GM18951 (cell line): ENCODE data around the gene TMEM132D.

Source experiments
- POLR2A ChIP-seq: IDR thresholded peaks from 4 replicates; pipeline ENCODE4 v1.6.1; 2011; ENCODE audit warnings: mild to moderate bottlenecking; ENCODE audit not compliant: insufficient read length, insufficient read depth; ENCODE audit errors: extremely low read depth
- in situ Hi-C: fragments of 300-500 bp; cut with MboI; formaldehyde crosslinking; loops from one replicate; pipeline ENCODE4 v1.12.0; 2022; ENCODE audit warnings: low sequenced_read_pairs, mixed read lengths, inconsistent platforms; ENCODE audit not compliant: unreplicated experiment

Gene TMEM132D

GRCh38 chr12:129169928-129170327 lies 733.9 kb downstream of the TMEM132D start:
- in situ Hi-C loops, result no loop called here
- no peak for TF ChIP-seq POLR2A

GRCh38 chr12:129163861-129164260 lies 740.0 kb downstream of the TMEM132D start:
- TF ChIP-seq POLR2A, result no peak

DNA sequence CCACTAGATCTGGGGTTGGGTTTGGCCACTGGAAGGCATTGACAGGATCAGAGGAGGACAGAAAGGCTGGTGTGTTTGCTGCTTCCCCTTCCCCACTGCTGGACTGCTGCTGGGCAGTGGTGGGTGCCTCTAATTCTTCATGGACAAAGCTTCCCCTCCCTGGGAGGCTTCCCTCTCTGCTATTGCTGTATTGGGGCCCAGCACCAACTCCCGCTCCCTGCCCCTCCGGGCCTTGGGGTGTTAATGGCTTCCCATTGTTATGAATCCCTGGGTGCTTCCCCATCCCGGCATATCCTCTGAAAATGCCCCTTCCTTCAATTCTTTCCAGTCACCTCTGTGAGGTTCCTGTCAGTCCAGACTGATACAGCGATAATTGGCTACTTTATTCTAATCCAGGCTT lies 740.4 kb downstream of the TMEM132D start:
- in situ Hi-C loops, result no loop called here
- no peak for TF ChIP-seq POLR2A

More at GRCh38 chr12:129163861-129164260, 740.0 kb downstream of the TMEM132D start:
- in situ Hi-C loops, result no loop called here

DNA sequence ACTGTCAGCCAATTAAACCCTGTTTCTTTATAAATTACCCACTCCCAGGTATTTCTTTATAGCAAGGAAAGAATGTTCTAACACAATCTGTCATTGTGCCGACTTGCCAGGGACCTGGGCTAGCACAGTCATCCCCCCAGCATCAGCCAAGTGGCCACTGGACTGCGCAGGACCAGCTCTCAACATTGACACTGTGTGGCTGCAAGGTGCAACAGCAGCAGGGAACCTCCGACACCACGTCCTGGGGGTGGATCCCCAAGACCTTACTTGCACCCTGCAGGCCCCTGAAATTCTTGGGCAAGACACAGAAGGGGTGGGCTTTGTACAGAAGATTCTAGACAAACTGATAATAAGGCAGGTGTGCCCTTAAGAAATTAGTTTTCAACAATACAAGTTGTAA lies 741.0 kb downstream of the TMEM132D start:
- in situ Hi-C loops, result no loop called here
- TF ChIP-seq POLR2A, result no peak

DNA sequence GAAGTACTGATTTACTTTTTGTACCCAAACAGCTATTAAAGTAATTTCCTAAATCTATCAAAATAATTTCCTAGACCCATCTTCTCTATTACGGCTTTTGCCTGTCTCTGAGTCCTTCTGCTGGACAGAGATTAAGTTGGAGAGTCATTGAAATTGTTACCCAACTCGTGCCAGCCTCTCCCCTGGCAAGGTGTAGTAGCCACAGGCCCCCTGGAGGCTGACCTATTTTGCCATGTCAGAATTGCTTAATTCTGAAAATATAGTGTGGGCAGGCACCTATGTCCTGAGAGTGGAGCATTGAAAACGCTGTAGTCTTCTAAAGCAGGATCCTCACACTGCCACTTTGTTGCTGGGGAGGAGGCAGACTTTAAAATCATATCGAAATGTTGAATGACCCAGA lies 742.3 kb downstream of the TMEM132D start:
- TF ChIP-seq POLR2A, result no peak
- in situ Hi-C loops, result no loop called here

DNA sequence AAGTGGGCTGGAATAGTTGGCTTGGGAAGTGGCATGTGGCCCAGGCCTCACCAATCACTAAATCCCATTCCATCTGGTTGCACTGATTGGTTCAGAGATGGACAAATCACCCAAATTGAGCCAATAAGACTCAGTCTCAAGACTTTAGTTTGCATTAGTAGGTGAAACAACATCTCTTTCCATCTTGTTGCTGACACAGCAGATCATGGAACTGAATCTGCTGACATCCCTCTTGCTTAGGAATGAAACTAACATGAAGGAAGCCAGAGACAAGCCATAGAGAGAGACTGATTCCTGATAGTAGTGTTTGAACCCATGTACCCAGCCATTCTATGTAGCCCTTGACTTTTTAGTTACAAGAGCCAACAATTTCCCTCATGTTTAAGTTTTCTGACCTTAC lies 743.5 kb downstream of the TMEM132D start:
- in situ Hi-C loops, result no loop called here

DNA sequence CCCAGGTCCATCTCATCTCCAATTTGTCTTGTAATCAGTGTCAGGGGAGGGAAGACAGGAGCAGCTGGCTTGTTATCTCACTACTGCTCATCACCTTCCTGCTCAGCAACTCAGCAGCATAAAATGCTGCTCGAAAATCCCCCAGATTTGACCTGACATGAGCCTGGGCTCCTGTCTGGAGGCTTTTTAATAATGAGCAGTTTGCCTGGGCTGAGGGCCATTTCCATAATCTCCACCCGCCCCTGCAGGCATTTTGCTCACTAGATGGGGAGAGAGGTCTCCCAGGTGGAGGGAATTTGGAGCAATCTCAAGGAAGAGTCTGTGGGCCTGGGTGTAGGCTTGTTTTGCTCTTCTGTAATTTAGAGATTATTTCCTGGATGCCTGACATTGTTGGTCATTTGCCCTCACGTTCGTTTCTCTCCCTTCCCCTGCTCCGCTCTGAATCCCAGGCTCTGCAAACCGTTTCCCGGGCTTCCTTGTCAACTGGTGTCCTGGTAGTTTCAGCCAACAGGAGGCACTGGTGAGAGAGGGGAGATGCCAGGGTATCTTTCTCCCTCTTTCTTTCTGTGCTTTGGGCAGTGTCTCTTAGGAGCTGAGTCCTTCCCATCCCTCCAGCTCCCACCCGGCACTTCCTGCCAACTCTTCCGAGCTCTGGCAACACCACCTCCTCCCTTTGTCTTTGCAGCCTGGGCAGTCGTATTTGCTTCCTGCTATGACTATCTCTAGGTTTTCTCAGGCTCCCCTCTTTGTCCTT lies 751.3 kb downstream of the TMEM132D start:
- in situ Hi-C loops, result no loop called here
- no peak for TF ChIP-seq POLR2A

More for the DNA sequence above, 743.5 kb downstream of the TMEM132D start:
- TF ChIP-seq POLR2A, result no peak

- TF ChIP-seq POLR2A, result no peak
- in situ Hi-C loops, result no loop called here
Measured at GRCh38 chr12:129150721-129151120, 753.1 kb downstream of the TMEM132D start.

DNA sequence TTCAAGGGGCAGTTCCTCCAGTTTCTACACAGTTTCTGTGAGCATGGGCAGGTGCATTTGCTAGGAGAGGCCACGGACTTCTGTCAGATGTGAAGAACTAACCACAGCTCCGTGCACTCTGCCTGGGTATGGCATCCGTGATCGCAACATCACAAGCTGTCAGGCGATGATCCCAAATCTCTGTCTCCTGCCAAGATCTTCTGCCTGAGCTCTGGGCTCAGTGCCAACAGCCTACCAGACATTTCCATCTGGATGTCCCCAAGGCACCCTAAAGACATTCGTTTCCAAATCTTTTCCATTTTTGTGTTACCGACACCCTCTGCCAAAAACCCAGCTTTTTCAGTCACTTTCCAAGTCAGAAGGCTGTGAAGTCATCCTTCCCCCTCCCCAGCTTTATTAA lies 758.4 kb downstream of the TMEM132D start:
- no peak for TF ChIP-seq POLR2A
- in situ Hi-C loops, result no loop called here

- no peak for TF ChIP-seq POLR2A
- in situ Hi-C loops, result no loop called here
Measured at GRCh38 chr12:129138776-129139175, 765.0 kb downstream of the TMEM132D start.

DNA sequence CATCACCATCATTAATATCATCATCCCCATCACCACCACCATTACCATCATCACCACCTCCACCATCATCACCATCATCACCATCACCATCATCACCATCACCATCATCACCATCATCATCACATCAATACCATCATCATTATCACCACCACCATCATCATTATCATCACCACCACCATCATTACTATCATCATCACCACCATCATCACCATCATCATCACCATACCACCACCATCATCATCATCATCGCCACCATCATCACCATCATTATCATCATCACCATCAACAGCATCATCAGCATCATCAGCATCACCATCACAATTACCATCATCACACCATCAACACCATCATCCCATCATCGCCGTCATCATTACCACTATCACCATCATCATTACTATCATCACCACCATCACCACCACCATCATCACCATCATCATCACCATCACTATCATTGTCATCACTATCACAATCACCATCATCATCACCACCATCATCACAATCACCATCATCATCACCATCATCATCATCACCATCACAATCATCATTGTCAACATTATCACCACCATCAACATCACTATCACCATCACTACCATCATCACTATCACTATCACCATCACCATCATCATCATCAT lies 767.0 kb downstream of the TMEM132D start:
- no peak for TF ChIP-seq POLR2A

GRCh38 chr12:129127771-129128170 lies 776.1 kb downstream of the TMEM132D start:
- TF ChIP-seq POLR2A, result no peak

More for the DNA sequence above, 767.0 kb downstream of the TMEM132D start:
- in situ Hi-C loops, result no loop called here

GRCh38 chr12:129127211-129127610 lies 776.6 kb downstream of the TMEM132D start:
- TF ChIP-seq POLR2A, result no peak
- in situ Hi-C loops, result no loop called here

More at GRCh38 chr12:129127771-129128170, 776.1 kb downstream of the TMEM132D start:
- in situ Hi-C loops, result no loop called here

DNA sequence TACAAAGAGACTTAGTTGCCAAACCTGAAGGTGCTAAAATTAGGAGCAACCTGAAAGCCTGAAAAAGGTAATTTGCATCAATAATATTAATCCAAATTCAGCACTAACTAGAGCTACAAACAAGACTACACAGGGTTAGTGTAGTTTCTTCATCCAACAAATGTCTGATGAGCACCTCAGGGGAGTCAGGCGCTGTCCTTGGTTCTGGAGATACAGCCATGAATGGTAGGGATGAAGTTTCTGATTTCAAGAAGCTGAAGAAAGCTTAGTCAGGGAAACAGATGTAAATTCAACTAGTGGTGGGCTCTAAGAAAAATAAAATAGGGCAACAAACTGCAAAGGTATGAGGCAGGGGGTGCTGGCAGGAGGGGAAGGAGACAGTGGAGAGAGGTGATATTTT lies 784.3 kb downstream of the TMEM132D start:
- in situ Hi-C loops, result no loop called here

More for the DNA sequence above, 784.3 kb downstream of the TMEM132D start:
- TF ChIP-seq POLR2A, result no peak
